Endometrial microvascular endothelial cells (primary cell): ENCODE results near the gene MTCH2. TPM values are rescaled to one million over a fixed set of nuclear protein-coding genes. Genes with fewer than 3 reads are reported as not detected.

Experiments
- in situ Hi-C: cut with HindIII; loops from 2 replicates; pipeline ENCODE4 v1.10.0; 2017; ENCODE audit warnings: low sequenced_read_pairs, low pct_unique_long_range_greater_than_20kb; ENCODE audit errors: inconsistent ontology term
- total RNA-seq: library from RNA; depleted of rRNA; stranded (reverse); fragments of >200 nt; gene quantifications from one replicate; pipeline ENCODE4 v1.2.3, GENCODE V29; 2015; ENCODE audit errors: inconsistent ontology term

The MTCH2 gene
- total RNA-seq, 1 donor from 2014 or later: 164 TPM

GRCh38 chr11:47571895-47572294 lies 70.5 kb downstream of the MTCH2 start:
- in situ Hi-C loops: no loop called here

- in situ Hi-C loops: no loop called here
Measured at GRCh38 chr11:47571357-47571729, 71.0 kb downstream of the MTCH2 start.

GRCh38 chr11:47570651-47571356 lies 71.6 kb downstream of the MTCH2 start:
- in situ Hi-C loops: no loop called here

GRCh38 chr11:47569646-47570045 lies 72.7 kb downstream of the MTCH2 start:
- in situ Hi-C loops: no loop called here

Other genes starting within 250 kb of the MTCH2 start
- 133 TPM for gene SLC39A13, start 234.0 kb downstream of the MTCH2 start, total RNA-seq
- 238 TPM for gene PSMC3, start 216.1 kb downstream of the MTCH2 start, total RNA-seq
- gene RAPSN, start 193.4 kb downstream of the MTCH2 start, total RNA-seq: not detected
- gene CELF1, start 89.4 kb downstream of the MTCH2 start, total RNA-seq: 86.2 TPM
- gene PTPMT1, start 77.0 kb downstream of the MTCH2 start, total RNA-seq: 107 TPM
- gene KBTBD4, start 63.6 kb downstream of the MTCH2 start, total RNA-seq: 26.3 TPM
- 78.7 TPM for gene NDUFS3, start 63.5 kb downstream of the MTCH2 start, total RNA-seq
- not detected for gene FAM180B, start 55.9 kb downstream of the MTCH2 start, total RNA-seq
- not detected for gene C1QTNF4, start 48.1 kb downstream of the MTCH2 start, total RNA-seq
- gene AGBL2, start 72.8 kb upstream of the MTCH2 start, total RNA-seq: not detected
- 64.0 TPM for gene FNBP4, start 124.8 kb upstream of the MTCH2 start, total RNA-seq
- gene NUP160, start 205.8 kb upstream of the MTCH2 start, total RNA-seq: 18.7 TPM